Caco-2 (cell line): ENCODE measurements around the gene TLR1. TPM values are rescaled to one million over a fixed set of nuclear protein-coding genes. Genes with fewer than 3 reads are reported as not detected.
"Not testable (repeated sequence)": the region's sequence is repeated elsewhere in the genome, so short reads cannot be mapped to it uniquely, and the experiment has no call there.

ENCODE experiments used
- BruUV-seq: library from RNA; stranded (reverse); fragments of 400-500 nt; replicated peaks from 2 replicates; lab custom pipeline; 2021; lab: Mats Ljungman, UMichigan
- CTCF ChIA-PET: fragments of 300-600 bp; sonication (Branson Sonifier 250); formaldehyde crosslinking; loops from one replicate; lab custom pipeline; 2022; ENCODE audit warnings: antibody characterized with exemption; lab: Charles Lee
- POLR2A ChIA-PET: fragments of 300-600 bp; sonication (Branson Sonifier 250); formaldehyde crosslinking; loops from one replicate; lab custom pipeline; 2022; ENCODE audit warnings: antibody characterized with exemption; lab: Charles Lee
- DNase-seq, 2 experiments: peaks; one replicate each; pipeline versions ENCODE4 v3.0.0 to v3.0.0-alpha.2; 2020 to 2022
- H3K27me3 ChIP-seq: replicated peaks from 2 replicates; pipeline ENCODE4 v1.6.0; 2011; ENCODE audit warnings: low read length; ENCODE audit not compliant: control insufficient read depth, insufficient read depth
- H3K36me3 ChIP-seq: 2 replicates; pipeline ENCODE4 v1.5.1; 2011; ENCODE audit warnings: low read length; ENCODE audit not compliant: control insufficient read depth, insufficient read depth
- H3K4me1 ChIP-seq: fragments of 250-450 bp; sonication (Bioruptor Pico); 2 replicates; pipeline ENCODE4 v1.5.1; 2020; ENCODE audit warnings: mild to moderate bottlenecking
- H3K4me3 ChIP-seq: 2 replicates; pipeline ENCODE4 v1.5.1; 2011; ENCODE audit warnings: low read depth, mild to moderate bottlenecking, control low read depth, low read length
- H3K9me3 ChIP-seq: fragments of 250-450 bp; sonication (Bioruptor Pico); 2 replicates; pipeline ENCODE4 v1.5.1; 2020; ENCODE audit warnings: mild to moderate bottlenecking, moderate library complexity
- H3K27ac Mint-ChIP-seq: one replicate; pipeline ENCODE4 v1.8.0; 2022; ENCODE audit warnings: mixed read lengths; ENCODE audit not compliant: unreplicated experiment
- H3K27me3 Mint-ChIP-seq: one replicate; pipeline ENCODE4 v1.8.0; 2022; ENCODE audit warnings: mixed read lengths; ENCODE audit not compliant: insufficient read depth, unreplicated experiment
- H3K36me3 Mint-ChIP-seq: one replicate; pipeline ENCODE4 v1.8.0; 2022; ENCODE audit warnings: mild to moderate bottlenecking, mixed read lengths; ENCODE audit not compliant: insufficient read depth, unreplicated experiment
- H3K4me1 Mint-ChIP-seq: one replicate; pipeline ENCODE4 v1.8.0; 2022; ENCODE audit warnings: low read depth, mixed read lengths; ENCODE audit not compliant: unreplicated experiment
- H3K4me3 Mint-ChIP-seq: one replicate; pipeline ENCODE4 v1.8.0; 2022; ENCODE audit warnings: mild to moderate bottlenecking, moderate library complexity, mixed read lengths; ENCODE audit not compliant: unreplicated experiment
- H3K9me3 Mint-ChIP-seq: one replicate; pipeline ENCODE4 v1.8.0; 2022; ENCODE audit warnings: mixed read lengths; ENCODE audit not compliant: unreplicated experiment
- CTCF ChIP-seq, 2 experiments: fragments of 200-600 bp in 1 of 2; IDR thresholded peaks; 1 replicate in 1 of 2; 2 replicates in 1 of 2; pipeline versions ENCODE4 v1.5.1 to v1.8.0; 2011 to 2022; ENCODE audit warnings: antibody characterized with exemption in 1 of 2, control low read depth in 1 of 2, inconsistent platforms in 1 of 2, low read depth in 1 of 2, low read length in 1 of 2, mild to moderate bottlenecking in 1 of 2, moderate library complexity in 1 of 2; ENCODE audit not compliant: insufficient read depth in 1 of 2, severe bottlenecking in 1 of 2, unreplicated experiment in 1 of 2
- intact Hi-C: fragments of 100-400 bp; cut with micrococcal nuclease; formaldehyde crosslinking; loops from one replicate; pipeline ENCODE4 v1.10.0; 2022; ENCODE audit not compliant: unreplicated experiment
- total RNA-seq: library from RNA; stranded (reverse); gene quantifications from 2 replicates; pipeline ENCODE4 v1.2.3, GENCODE V29; 2022

Gene TLR1
- total RNA-seq, 1 experiment from 2014 or later = not detected

GRCh38 chr4:38780833-38781484 is 23.6 kb downstream of the TLR1 start:
- Histone ChIP-seq H3K27me3 (no peaks in the 10 kb centered on the region), H3K9me3 (no peaks in the 10 kb centered on the region), H3K36me3 (no peaks in the 10 kb centered on the region), H3K4me3 (no peak overlapping the region), H3K4me1 (peaks cover 7% of the 10 kb centered on the region)
- H3K27ac Mint-ChIP-seq = no peak overlapping the region
- ChIA-PET POLR2A (no interaction called here), CTCF (interaction anchor here (2.2 kb wide), 1 partner anchor 21 kb away, joined by 42 read pairs; no protein-coding TSS in a partner anchor)
- no peak for DNase-seq
- intact Hi-C loops = no loop called here
- no peaks in the 10 kb centered on the region for H3K36me3 Mint-ChIP-seq
- H3K4me3 Mint-ChIP-seq = no peak overlapping the region
- BruUV-seq = no TSS peak
- TF ChIP-seq CTCF (IDR thresholded peaks at IDR 0.05; ENCODE audit: insufficient read depth in 1 of 2, low read depth in 1 of 2, low read length in 1 of 2, severe bottlenecking in 1 of 2, unreplicated experiment in 1 of 2) = no peak
- H3K9me3 Mint-ChIP-seq = no peaks in the 10 kb centered on the region
- H3K27me3 Mint-ChIP-seq = peaks cover 2% of the 10 kb centered on the region
- H3K4me1 Mint-ChIP-seq = no peaks in the 10 kb centered on the region

GRCh38 chr4:38779790-38780189 is 24.8 kb downstream of the TLR1 start:
- Histone ChIP-seq H3K4me1 (peaks cover 7% of the 10 kb centered on the region), H3K9me3 (no peaks in the 10 kb centered on the region), H3K27me3 (no peaks in the 10 kb centered on the region), H3K36me3 (no peaks in the 10 kb centered on the region), H3K4me3 (no peak overlapping the region)
- ChIA-PET CTCF (no interaction called here), POLR2A (no interaction called here)
- no peak for TF ChIP-seq CTCF (IDR thresholded peaks at IDR 0.05; ENCODE audit: insufficient read depth in 1 of 2, low read depth in 1 of 2, low read length in 1 of 2, severe bottlenecking in 1 of 2, unreplicated experiment in 1 of 2)
- H3K4me1 Mint-ChIP-seq = no peaks in the 10 kb centered on the region
- DNase-seq = no peak
- H3K36me3 Mint-ChIP-seq = no peaks in the 10 kb centered on the region
- no peaks in the 10 kb centered on the region for H3K9me3 Mint-ChIP-seq
- intact Hi-C loops = no loop called here
- no peak overlapping the region for H3K4me3 Mint-ChIP-seq
- BruUV-seq = no TSS peak
- no peak overlapping the region for H3K27ac Mint-ChIP-seq
- H3K27me3 Mint-ChIP-seq = peaks cover 2% of the 10 kb centered on the region

- H3K4me3 Mint-ChIP-seq, H3K27me3 ChIP-seq, H3K9me3 Mint-ChIP-seq, H3K4me3 ChIP-seq, H3K4me1 Mint-ChIP-seq, H3K9me3 ChIP-seq, POLR2A ChIA-PET, intact Hi-C loops, DNase-seq, H3K36me3 ChIP-seq, CTCF ChIA-PET, H3K36me3 Mint-ChIP-seq, BruUV-seq, H3K4me1 ChIP-seq, H3K27me3 Mint-ChIP-seq, H3K27ac Mint-ChIP-seq: not testable (repeated sequence)
Measured at GRCh38 chr4:38777925-38778324, 26.7 kb downstream of the TLR1 start.
